Motor neuron (in vitro differentiated cells): Measurements from ENCODE around the gene MAP1LC3A. TPM values are rescaled to one million over a fixed set of nuclear protein-coding genes. Genes with fewer than 3 reads are reported as not detected.
"Not testable (repeated sequence)": the region's sequence is repeated elsewhere in the genome, so short reads cannot be mapped to it uniquely, and the experiment has no call there.

Experiments
- ATAC-seq, 8 experiments: fragments of 200-7000 bp; cut with Tn5 transposase; replicated peaks in 6 of 8; 2 replicates each; pipeline ENCODE4 v1.8.0; 2021; ENCODE audit warnings: mild to moderate bottlenecking in 8 of 8, moderate library complexity in 8 of 8
- H3K27ac ChIP-seq, 2 donors: fragments of 250-450 bp; sonication (Bioruptor Pico); 2 replicates each; pipeline ENCODE4 v1.9.0; 2021; ENCODE audit warnings: antibody characterized with exemption in 2 of 2, mild to moderate bottlenecking in 2 of 2, moderate library complexity in 1 of 2
- H3K4me1 ChIP-seq, 2 donors: fragments of 250-450 bp; sonication (Bioruptor Pico); replicated peaks in 1 of 2; 2 replicates each; pipeline ENCODE4 v1.6.1; 2021; ENCODE audit warnings: antibody characterized with exemption in 2 of 2, mild to moderate bottlenecking in 2 of 2, moderate library complexity in 1 of 2
- H3K4me3 ChIP-seq, 5 donors: fragments of 250-450 bp; sonication (Bioruptor Pico); 2 replicates each; pipeline ENCODE4 v1.9.0; 2021; ENCODE audit warnings: antibody characterized with exemption in 5 of 5, mild to moderate bottlenecking in 5 of 5, moderate library complexity in 4 of 5
- WGBS, 10 experiments: fragments of 450-650 bp; shearing (Covaris generic); methylation state at CpG; one replicate each; pipeline ENCODE4 v1.0.0; 2022; 5-methylcytosine and 5-hydroxymethylcytosine counted together
- in situ Hi-C, 9 experiments: fragments of 400-800 bp; cut with MboI; loops; one replicate each; pipeline ENCODE4 v1.15.0; 2021; ENCODE audit warnings: low sequenced_read_pairs in 9 of 9, low pct_unique_long_range_greater_than_20kb in 2 of 9; ENCODE audit not compliant: unreplicated experiment in 9 of 9
- total RNA-seq, 8 experiments: library from RNA; unstranded; fragments of 300-600 nt; gene quantifications; 2 replicates each; pipeline versions ENCODE4 v1.2.3 to v1.2.4, GENCODE V29; 2022

Gene MAP1LC3A
- 10 to 100 TPM; 14.5 to 80.4 (median 41.6) TPM for total RNA-seq

DNA sequence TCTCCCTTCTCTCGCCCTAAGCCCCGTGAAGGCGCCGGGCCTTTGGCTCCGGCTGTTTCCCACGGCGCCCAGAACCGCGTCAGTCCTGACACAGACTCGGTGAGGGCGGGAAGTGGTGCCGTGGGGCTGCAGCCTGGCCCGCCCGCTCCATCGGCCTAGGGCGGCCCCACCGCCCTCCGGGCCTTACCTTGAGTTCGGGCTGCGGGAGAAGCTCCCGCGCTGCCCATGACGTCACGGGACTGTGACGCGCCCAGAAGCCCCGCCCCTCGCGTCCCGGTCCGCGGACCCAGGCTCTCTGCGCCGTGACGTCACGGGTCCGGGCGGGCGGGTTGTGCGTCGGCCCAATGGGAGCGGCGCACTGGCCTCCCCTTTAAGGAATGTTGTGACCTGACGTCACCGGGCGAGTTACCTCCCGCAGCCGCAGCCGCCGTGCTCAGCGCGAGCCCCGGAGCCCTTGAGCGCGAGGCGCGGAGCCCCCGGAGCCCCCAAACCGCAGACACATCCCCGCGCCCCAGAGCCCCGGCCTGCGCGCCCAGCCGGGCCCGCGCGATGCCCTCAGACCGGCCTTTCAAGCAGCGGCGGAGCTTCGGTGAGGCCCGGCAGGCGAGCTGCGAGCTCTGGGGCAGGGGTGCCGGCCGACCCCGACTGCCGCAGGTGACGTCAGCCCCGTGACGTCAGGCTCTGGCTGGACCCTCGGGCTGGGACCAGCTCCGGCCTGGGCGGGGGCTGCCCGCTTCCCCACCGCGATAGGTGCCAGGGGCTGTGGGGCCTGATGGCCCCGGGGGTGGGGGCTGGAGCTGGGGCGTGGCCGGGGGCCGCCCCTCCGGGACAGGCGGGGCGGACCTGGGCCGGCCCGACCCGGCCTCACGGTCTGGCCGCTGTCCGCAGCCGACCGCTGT, at the start of gene MAP1LC3A:
Gene MAP1LC3A, plus strand, starts transcription at position 399 of the 899 bp plus-strand sequence. Its CDS starts 151 bp downstream, at position 550.
- Histone ChIP-seq H3K27ac (peak within 1 kb of the TSS; percentile 77 to 80), H3K4me1 (peaks cover 8 to 10% of the 10 kb centered on the region in 2 donors), H3K4me3 (peak within 1 kb of the TSS; percentile 65 to 85 (median 71))
- WGBS, 10 experiments, result 0 to 37% (median 7%) methylated on average over 3 to 13 of the region's 103 CpGs; no CpG with 5 or more reads in 5 of the 10 experiments
- in situ Hi-C loops, result no loop called here
- ATAC-seq, result peak; percentile 86 to 93 (median 90)

DNA sequence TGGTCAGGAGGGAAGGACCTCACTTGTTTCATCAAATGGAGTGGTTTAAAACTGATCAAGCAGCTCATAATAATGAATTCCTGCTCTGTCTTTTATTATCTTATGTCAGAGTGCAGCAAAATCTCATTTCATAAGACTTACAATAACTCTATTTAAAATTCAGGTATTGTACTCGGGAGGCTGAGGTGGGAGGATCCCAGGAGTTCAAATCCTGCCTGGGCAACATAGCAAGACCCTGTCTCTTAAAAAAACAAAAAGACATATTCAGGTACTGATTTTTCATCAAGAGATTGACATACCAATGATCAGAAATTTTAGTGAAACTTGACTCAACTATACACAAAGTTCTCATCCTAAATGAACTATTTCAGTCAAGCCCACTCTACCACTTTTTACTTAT, 47.9 kb upstream of the MAP1LC3A start:
- H3K4me3 ChIP-seq, result no peak overlapping the region
- peaks cover 3 to 25% of the 10 kb centered on the region in 2 donors for H3K4me1 ChIP-seq
- no peak for ATAC-seq
- H3K27ac ChIP-seq, result no peak overlapping the region
- in situ Hi-C loops, result no loop called here
- 60 to 100% (median 100%) methylated on average over 1 of the region's 1 CpG; no CpG with 5 or more reads in 4 of the 10 experiments for WGBS, 10 experiments

DNA sequence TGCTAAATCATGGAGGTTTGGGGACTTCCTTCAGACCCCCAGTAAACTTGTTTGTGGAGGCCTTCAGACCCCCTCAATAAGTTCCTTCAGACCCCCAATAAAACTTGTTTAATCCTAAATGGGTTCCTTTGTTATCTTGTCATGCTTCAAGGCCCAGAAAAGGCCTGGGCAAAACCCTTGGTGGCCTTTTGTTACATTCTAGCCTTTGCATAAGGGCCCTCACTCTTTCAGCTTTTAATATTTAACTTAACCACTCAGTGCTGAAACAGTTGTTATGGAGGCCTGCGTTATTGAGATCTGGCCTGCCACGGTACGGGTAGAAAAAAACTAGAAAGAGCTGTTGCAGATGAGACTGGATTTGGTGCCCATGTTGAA, 46.6 kb upstream of the MAP1LC3A start:
- ATAC-seq, result no peak

GRCh38 chr20:34512266-34512954, 46.1 kb upstream of the MAP1LC3A start:
- Histone ChIP-seq H3K4me1 (peaks cover 3 to 16% of the 10 kb centered on the region in 2 donors), H3K4me3 (no peak overlapping the region), H3K27ac (no peak overlapping the region)
- ATAC-seq, result no peak
- in situ Hi-C loops, result no loop called here
- 38 to 100% (median 66%) methylated on average over 1 to 4 of the region's 4 CpGs; no CpG with 5 or more reads in 2 of the 10 experiments for WGBS, 10 experiments

More for the DNA sequence above, 46.6 kb upstream of the MAP1LC3A start:
- Histone ChIP-seq H3K27ac (no peak overlapping the region), H3K4me3 (no peak overlapping the region), H3K4me1 (peaks cover 3 to 18% of the 10 kb centered on the region in 2 donors)
- in situ Hi-C loops, result no loop called here
- WGBS, 10 experiments, result 0 to 100% (median 18%) methylated on average over 2 to 3 of the region's 3 CpGs; no CpG with 5 or more reads in 4 of the 10 experiments

DNA sequence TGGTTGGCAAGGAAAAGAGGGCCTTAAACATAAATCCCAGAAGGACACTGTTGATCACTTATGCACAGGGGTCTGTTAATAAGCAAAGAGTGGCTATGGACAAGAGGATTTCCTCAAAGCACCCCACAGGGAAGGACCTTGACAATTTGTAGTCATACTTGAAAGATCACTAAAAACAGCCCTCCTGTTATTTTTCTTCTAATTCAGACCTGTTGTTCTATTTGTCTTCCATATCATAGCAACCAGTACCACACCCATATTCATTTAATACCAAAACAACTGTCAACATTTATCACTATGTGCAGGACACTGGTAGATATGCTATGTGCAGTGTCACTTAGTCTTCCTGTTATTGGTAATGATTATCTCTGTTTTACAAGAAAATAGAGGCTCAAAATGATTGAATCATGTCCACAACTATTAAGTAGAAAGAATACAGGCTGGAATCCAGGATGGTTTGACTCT, 45.5 kb upstream of the MAP1LC3A start:
- Histone ChIP-seq H3K27ac (no peak overlapping the region), H3K4me1 (peaks cover 5 to 21% of the 10 kb centered on the region in 2 donors), H3K4me3 (no peak overlapping the region)
- ATAC-seq, result peak in 2 of 8 experiments; percentile 42 to 52
- in situ Hi-C loops, result no loop called here

GRCh38 chr20:34514034-34514433, 44.5 kb upstream of the MAP1LC3A start:
- ATAC-seq, in situ Hi-C loops, H3K27ac ChIP-seq, H3K4me3 ChIP-seq: not testable (repeated sequence)
- 95 to 100% (median 97%) methylated on average over 1 to 13 of the region's 17 CpGs; no CpG with 5 or more reads in 3 of the 10 experiments for WGBS, 10 experiments
- peaks cover 5 to 20% of the 10 kb centered on the region in 2 donors for H3K4me1 ChIP-seq

DNA sequence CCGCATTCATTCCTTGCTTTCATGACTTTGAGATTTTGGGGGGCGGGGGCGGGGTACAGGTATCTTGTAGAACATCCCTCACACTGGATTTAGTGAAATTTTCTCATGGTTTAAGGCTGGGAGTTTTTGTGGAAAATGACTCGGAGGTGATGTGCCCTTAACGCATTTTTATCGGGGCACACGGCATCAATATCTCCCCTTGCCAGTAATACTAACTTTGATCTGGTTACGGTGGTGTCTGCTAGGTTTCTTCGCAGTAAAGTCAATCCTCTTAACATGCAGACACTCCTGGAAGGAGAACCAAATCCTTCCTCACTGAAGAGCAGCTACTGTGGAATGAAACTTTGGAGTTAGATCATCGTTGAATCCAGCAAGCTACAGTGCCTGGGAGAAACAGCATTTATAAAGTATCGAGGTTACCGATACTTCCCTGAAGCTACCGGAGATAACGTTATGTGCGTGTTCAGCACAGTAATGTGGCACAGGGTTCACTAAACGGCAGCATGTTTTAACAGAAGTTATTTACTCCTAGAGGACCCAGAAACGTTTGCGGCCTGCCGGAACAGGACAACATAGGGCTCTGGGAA, 43.5 kb upstream of the MAP1LC3A start:
- H3K27ac ChIP-seq, result peak overlapping the region; percentile 89 to 96
- in situ Hi-C loops, result no loop called here

DNA sequence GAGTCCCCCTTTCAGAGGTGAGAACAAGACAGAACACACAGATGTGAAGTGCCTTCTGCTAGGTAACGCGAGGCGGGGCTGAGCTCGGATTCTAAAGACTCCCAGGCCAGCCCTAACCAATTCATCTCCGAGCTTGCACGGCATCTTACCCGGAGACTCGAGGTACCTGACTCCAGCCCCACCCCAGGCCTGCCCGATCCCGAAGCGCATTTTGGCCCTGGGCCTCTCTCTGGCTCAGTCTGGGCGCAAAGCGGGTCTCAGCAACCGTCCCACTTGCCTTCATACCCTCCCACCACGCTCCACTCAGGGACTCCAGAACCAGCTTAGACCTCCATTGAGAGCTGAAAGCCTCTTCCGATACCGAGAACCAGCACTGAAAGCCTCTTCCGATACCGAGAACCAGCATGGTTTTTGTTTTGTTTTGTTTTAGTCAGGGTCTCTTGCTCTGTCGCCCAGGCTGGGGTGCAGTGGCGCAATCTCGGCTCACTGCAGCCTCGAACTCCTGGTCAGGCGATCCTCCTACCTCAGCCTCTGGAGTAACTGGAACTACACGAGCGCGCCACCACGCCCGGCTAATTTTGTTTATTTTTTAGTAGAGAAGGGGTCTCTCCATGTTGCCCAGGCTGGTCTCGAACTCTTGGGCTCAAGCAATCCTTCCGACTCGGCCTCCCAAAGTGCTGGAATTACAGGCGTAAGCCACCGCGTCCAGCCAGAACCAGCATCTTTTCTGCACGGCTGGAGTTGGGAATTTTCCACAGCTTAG, 42.9 kb upstream of the MAP1LC3A start:
- 0 to 43% (median 14%) methylated on average over 4 to 24 of the region's 36 CpGs; no CpG with 5 or more reads in 3 of the 10 experiments for WGBS, 10 experiments

More for the DNA sequence above, 43.5 kb upstream of the MAP1LC3A start:
- no peak for ATAC-seq
- peaks cover 5 to 15% of the 10 kb centered on the region in 2 donors for H3K4me1 ChIP-seq
- peak overlapping the region; percentile 75 to 92 (median 87) for H3K4me3 ChIP-seq
- WGBS, 10 experiments, result 3 to 90% (median 30%) methylated on average over 2 to 15 of the region's 19 CpGs

DNA sequence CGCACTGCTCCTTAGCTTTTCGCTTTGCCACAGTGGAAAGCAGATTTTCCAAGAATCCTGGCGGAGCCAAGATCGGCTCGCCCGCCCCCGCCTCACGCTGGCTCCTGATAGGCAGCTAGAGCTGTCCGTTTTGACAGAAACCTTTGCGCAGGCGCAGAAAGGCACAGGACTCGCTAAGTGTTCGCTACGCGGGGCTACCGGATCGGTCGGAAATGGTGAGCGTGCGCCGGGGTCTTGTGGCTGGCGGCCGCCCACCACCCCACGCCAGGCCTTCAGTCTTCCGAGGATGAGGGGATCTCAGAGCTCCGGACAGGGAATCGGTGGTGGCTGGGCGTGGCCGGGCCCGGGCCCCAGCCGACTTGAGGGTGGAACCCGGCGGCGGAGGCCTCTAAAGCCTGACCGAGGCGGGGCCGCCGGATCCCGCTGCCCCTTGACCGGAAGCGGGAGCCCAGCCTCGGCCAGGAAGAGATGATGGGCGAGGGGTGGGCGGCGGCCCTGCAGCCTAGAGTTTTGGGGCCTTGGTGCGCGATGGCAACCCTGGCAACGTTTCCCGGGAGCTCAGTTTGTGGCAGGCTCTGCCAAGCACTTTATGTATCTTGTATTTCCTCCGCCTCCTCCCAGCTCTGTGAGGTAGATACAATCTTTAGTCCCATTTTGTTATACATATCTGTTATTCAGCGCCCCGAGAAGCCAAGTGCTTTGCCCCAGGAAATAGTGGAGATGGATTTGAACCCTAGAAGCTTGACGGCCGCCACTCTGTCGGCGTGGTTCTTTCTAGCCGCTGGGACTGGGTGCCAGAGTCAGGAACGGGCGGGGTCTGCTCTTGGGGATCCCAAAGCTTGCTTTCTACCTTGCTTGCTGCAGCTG, 42.0 kb upstream of the MAP1LC3A start, which contains the start of gene DYNLRB1:
Gene DYNLRB1, plus strand, starts transcription at position 176 of the 867 bp plus-strand sequence. Its CDS starts 37 bp downstream, at position 213.
- WGBS, 10 experiments, result 0 to 2% (median 1%) methylated on average over 1 to 18 of the region's 59 CpGs; no CpG with 5 or more reads in 3 of the 10 experiments
- ATAC-seq, result peak; percentile 69 to 94 (median 92)
- H3K27ac ChIP-seq, result peak within 1 kb of the TSS; percentile 89 to 96
- in situ Hi-C loops, result no loop called here
- H3K4me1 ChIP-seq, result peaks cover 5 to 15% of the 10 kb centered on the region in 2 donors
- H3K4me3 ChIP-seq, result peak within 1 kb of the TSS; percentile 75 to 92 (median 87)

More for the DNA sequence above, 42.9 kb upstream of the MAP1LC3A start:
- H3K27ac ChIP-seq, result peak overlapping the region; percentile 89 to 96
- in situ Hi-C loops, result no loop called here
- peak in 6 of 8 experiments; percentile 11 to 74 (median 68) for ATAC-seq
- peaks cover 5 to 15% of the 10 kb centered on the region in 2 donors for H3K4me1 ChIP-seq
- peak overlapping the region; percentile 75 to 92 (median 87) for H3K4me3 ChIP-seq

DNA sequence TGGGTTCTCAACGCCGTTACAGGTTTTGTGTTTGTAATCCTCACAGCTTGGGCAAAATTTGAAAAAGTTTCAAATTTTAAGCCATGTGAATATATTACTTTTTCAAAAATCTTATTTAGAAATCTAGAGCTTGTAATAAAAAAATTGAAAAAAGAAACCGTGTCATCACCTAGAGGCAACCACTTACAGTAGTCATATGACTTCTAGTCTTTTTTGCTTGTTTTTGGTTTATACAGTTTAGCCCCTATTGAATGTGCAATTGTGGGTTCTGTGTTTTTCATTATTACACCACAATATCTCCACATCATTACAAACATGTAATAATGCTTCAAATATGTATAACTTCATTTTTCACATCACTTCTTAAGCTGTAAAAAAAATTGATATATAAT, 41.4 kb upstream of the MAP1LC3A start:
- WGBS, 10 experiments, result 0 to 33% (median 3%) methylated on average over 1 to 3 of the region's 3 CpGs; no CpG with 5 or more reads in 3 of the 10 experiments
- no peak for ATAC-seq
- in situ Hi-C loops, result no loop called here
- Histone ChIP-seq H3K4me3 (peak overlapping the region; percentile 75 to 92 (median 87)), H3K4me1 (peaks cover 5 to 15% of the 10 kb centered on the region in 2 donors), H3K27ac (peak overlapping the region in 1 of 2 donors; percentile 96)

DNA sequence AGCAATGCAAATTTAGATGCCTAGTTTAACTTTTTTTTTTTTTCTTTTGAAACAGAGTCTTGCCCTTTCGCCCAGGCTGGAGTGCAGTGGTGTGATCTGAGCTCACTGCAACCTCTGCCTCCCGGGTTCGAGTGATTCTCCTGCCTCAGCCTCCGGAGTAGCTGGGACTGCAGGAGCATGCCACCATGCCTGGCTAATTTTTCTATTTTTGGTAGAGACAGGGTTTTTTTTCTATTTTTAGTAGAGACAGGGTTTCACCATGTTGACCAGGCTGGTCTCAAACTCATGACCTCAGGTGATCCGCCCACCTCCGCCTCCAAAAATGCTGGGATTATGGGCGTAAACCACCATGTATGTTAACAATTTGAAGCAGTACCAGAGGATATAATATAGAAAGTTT, 39.7 kb upstream of the MAP1LC3A start:
- peaks cover 5 to 15% of the 10 kb centered on the region in 2 donors for H3K4me1 ChIP-seq
- H3K27ac ChIP-seq, ATAC-seq, in situ Hi-C loops, H3K4me3 ChIP-seq: not testable (repeated sequence)
- WGBS, 10 experiments, result 0 to 100% (median 62%) methylated on average over 1 to 7 of the region's 7 CpGs; no CpG with 5 or more reads in 2 of the 10 experiments
